ENCODE measurements around the gene NELL2.

The NELL2 gene

DNA sequence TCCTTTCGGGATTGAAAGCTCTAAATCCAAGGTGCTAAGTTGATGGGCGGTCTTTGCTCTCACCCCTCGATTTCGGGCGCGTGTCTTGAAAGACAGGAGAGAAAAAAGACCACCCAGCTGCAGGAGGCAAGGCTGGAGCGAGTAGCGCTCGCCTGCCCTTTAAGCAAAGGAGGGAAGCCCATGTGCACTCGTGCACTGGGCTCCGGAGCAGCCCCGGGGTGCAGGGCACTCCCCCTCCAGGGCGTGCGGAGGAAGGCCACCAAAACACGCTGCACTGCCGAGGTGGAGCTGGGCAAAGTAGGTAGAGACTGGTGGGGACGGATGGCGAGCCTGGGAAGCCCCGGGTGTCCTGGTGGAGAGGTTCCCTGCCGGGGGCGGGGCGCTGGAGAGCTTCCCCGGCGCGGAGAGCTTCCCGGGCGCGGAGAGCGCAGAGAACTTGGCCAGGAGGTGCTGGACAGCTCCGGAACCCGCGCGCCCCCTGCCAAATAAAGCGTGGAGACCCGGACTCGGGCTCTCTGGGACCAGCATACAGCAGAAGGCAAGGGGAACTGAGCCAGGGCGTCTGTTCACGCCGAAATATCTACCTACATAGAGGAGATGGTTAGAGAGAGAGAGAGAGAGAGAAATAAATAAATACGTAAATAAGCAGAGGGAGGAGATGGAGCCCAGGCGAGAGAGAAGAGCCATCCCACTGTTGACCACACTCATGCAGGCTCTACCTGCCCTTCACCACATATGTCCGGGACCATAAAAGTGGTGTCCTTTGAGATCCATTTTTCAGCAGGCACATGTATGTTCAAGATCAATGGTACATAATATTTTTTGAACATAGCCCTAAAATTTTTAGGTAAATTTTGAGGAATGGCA, 662 bp upstream of the NELL2 start:
- DNase-seq, result peak in 2 of 3 donors; percentile 17 to 24
- H3K27me3 ChIP-seq (replicated peaks; ENCODE audit: control insufficient read depth, insufficient read depth, low read length, poor library complexity, severe bottlenecking), result no peaks in the 10 kb centered on the region

DNA sequence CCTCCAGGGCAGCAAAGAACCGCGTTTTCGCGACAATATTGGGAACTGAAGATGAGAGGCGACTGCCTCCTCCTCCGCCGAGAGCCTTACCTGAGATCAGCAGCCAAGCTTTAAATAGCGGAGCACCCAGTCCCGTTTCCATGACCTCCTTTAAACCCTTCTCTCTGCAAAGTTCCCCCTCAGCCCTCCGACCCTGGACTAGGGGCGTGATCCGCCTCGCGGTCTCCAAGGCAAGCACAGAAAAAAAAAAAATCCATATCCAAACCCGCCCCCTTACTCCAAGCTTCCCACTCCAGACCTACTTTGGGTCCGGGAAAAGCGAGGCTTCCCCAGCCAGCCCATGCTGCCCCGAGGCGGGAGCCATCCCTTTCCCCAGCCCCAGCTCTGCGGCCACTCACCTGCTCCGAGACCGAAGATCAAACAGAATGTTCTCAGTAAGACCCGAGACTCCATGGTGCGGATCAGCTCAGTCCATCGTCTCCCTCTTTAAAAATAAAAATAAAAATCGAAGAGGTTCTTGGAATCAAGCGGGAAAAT, 630 bp downstream of the NELL2 start:
- H3K36me3 ChIP-seq (ENCODE audit: control insufficient read depth, insufficient read depth, low read length), result no peaks in the 10 kb centered on the region
- H3K4me1 ChIP-seq (ENCODE audit: control insufficient read depth, insufficient read depth, low read length, poor library complexity, severe bottlenecking), result peaks cover 5% of the 10 kb centered on the region
- no peaks in the 10 kb centered on the region for H3K27me3 ChIP-seq (replicated peaks; ENCODE audit: control insufficient read depth, insufficient read depth, low read length, poor library complexity, severe bottlenecking)
- DNase-seq, result no peak
- H3K27ac ChIP-seq (ENCODE audit: insufficient read depth, low read length, poor library complexity, severe bottlenecking), result peak overlapping the region; percentile 60
- H3K9me3 ChIP-seq (ENCODE audit: control insufficient read depth, low read length), result no peaks in the 10 kb centered on the region
- peak overlapping the region; percentile 79 for H3K4me3 ChIP-seq (ENCODE audit: insufficient read depth, low read depth, low read length, poor library complexity, severe bottlenecking)

More for the DNA sequence above, 662 bp upstream of the NELL2 start:
- H3K9me3 ChIP-seq (ENCODE audit: control insufficient read depth, low read length), result peaks cover 11% of the 10 kb centered on the region
- H3K27ac ChIP-seq (ENCODE audit: insufficient read depth, low read length, poor library complexity, severe bottlenecking), result no peak overlapping the region
- H3K4me1 ChIP-seq (ENCODE audit: control insufficient read depth, insufficient read depth, low read length, poor library complexity, severe bottlenecking), result peaks cover 5% of the 10 kb centered on the region
- peak overlapping the region; percentile 79 for H3K4me3 ChIP-seq (ENCODE audit: insufficient read depth, low read depth, low read length, poor library complexity, severe bottlenecking)
- H3K36me3 ChIP-seq (ENCODE audit: control insufficient read depth, insufficient read depth, low read length), result no peaks in the 10 kb centered on the region

DNA sequence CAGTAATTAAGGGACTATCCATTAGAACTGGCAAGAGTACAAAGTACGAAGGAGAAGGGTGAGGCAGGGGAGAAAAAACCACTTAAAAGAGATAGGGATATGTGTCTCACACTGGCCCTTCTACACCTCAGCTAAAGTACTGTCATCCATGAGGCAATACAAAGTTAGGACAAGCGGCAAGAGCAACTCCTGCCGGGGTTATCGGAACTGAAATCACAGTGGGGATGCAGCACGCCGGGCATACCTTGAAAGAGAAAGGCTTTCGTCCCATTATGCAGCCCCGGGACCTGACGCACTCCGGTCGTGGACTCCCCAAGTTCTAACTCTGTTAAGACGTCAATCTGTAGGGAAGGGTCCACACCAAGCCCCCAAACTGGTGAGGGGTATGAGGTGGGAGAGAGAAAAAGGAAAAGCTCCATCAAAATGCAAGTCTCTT, 1.1 kb downstream of the NELL2 start:
- peak overlapping the region; percentile 60 for H3K27ac ChIP-seq (ENCODE audit: insufficient read depth, low read length, poor library complexity, severe bottlenecking)
- no peaks in the 10 kb centered on the region for H3K27me3 ChIP-seq (replicated peaks; ENCODE audit: control insufficient read depth, insufficient read depth, low read length, poor library complexity, severe bottlenecking)
- H3K4me3 ChIP-seq (ENCODE audit: insufficient read depth, low read depth, low read length, poor library complexity, severe bottlenecking), result peak overlapping the region; percentile 79

DNA sequence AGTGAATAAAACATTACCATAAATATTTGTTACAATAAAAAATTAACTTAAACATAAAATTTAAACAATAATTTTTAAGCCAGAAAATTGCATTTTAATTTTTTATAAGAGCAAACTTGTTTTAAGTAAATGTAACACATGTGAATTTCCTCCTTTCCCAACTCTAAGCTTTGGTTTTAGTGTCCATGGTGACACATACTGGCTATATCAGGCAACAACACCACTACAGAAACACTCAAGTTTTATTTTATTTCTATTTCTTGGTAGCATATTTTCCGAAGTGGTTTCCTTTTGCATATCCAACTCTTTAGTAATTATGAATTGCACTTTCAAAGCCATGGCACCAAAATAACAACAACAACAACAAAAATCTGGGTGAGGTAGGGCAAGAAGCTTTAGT, 2.2 kb downstream of the NELL2 start:
- no peaks in the 10 kb centered on the region for H3K9me3 ChIP-seq (ENCODE audit: control insufficient read depth, low read length)
- H3K27me3 ChIP-seq (replicated peaks; ENCODE audit: control insufficient read depth, insufficient read depth, low read length, poor library complexity, severe bottlenecking), result no peaks in the 10 kb centered on the region
- H3K4me1 ChIP-seq (ENCODE audit: control insufficient read depth, insufficient read depth, low read length, poor library complexity, severe bottlenecking), result peaks cover 5% of the 10 kb centered on the region
- H3K4me3 ChIP-seq (ENCODE audit: insufficient read depth, low read depth, low read length, poor library complexity, severe bottlenecking), result peak overlapping the region; percentile 79
- no peak for DNase-seq
- no peaks in the 10 kb centered on the region for H3K36me3 ChIP-seq (ENCODE audit: control insufficient read depth, insufficient read depth, low read length)
- H3K27ac ChIP-seq (ENCODE audit: insufficient read depth, low read length, poor library complexity, severe bottlenecking), result peak overlapping the region; percentile 20

More for the DNA sequence above, 1.1 kb downstream of the NELL2 start:
- no peaks in the 10 kb centered on the region for H3K36me3 ChIP-seq (ENCODE audit: control insufficient read depth, insufficient read depth, low read length)
- H3K9me3 ChIP-seq (ENCODE audit: control insufficient read depth, low read length), result no peaks in the 10 kb centered on the region
- DNase-seq, result peak in 1 of 3 donors; percentile 6
- H3K4me1 ChIP-seq (ENCODE audit: control insufficient read depth, insufficient read depth, low read length, poor library complexity, severe bottlenecking), result peaks cover 5% of the 10 kb centered on the region

DNA sequence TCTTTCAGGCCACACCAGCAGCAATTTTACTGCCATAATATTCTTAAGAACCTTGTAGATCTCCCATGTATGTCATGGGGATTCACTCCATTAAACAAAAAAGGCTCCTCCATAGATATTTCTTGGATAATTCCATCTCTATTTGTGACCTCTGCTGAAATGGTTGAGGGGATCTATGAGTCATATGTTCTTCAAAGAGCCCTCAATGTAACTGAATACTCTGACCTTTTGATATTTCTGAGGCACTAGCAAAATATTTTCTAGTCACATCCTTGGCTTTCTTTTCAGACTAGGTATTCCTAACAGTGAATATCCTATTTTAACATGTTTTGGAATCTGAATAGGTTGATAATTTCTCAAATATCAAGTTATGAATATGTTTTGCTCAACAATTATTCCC, 6.6 kb downstream of the NELL2 start:
- Histone ChIP-seq H3K4me3 (ENCODE audit: insufficient read depth, low read depth, low read length, poor library complexity, severe bottlenecking) (no peak overlapping the region), H3K36me3 (ENCODE audit: control insufficient read depth, insufficient read depth, low read length) (no peaks in the 10 kb centered on the region), H3K9me3 (ENCODE audit: control insufficient read depth, low read length) (peaks cover 3% of the 10 kb centered on the region), H3K27me3 (replicated peaks; ENCODE audit: control insufficient read depth, insufficient read depth, low read length, poor library complexity, severe bottlenecking) (no peaks in the 10 kb centered on the region), H3K27ac (ENCODE audit: insufficient read depth, low read length, poor library complexity, severe bottlenecking) (no peak overlapping the region), H3K4me1 (ENCODE audit: control insufficient read depth, insufficient read depth, low read length, poor library complexity, severe bottlenecking) (no peaks in the 10 kb centered on the region)
- no peak for DNase-seq

DNA sequence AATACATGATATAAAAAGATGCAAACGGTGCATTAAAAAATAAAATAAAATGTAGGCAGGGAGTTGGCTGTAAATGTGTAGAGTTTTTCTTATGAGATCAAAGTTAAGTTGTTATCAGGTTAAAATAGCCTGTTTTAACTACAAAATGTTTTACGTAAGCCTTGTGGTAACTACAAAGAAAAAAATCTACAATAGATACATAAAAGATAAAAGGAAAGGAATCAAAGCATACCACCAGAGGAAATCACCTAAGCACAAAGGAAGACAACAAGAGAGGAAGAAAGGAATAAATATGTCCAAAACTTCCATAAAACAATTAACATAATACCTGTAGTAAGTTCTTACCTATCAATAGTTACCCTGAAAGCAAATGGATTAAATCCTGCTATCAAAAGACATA, 12.2 kb downstream of the NELL2 start:
- H3K27ac ChIP-seq (ENCODE audit: insufficient read depth, low read length, poor library complexity, severe bottlenecking), result peak overlapping the region; percentile 25
- H3K9me3 ChIP-seq (ENCODE audit: control insufficient read depth, low read length), result peaks cover 3% of the 10 kb centered on the region
- no peak for DNase-seq
- no peak overlapping the region for H3K4me3 ChIP-seq (ENCODE audit: insufficient read depth, low read depth, low read length, poor library complexity, severe bottlenecking)
- no peaks in the 10 kb centered on the region for H3K27me3 ChIP-seq (replicated peaks; ENCODE audit: control insufficient read depth, insufficient read depth, low read length, poor library complexity, severe bottlenecking)
- no peaks in the 10 kb centered on the region for H3K36me3 ChIP-seq (ENCODE audit: control insufficient read depth, insufficient read depth, low read length)
- no peaks in the 10 kb centered on the region for H3K4me1 ChIP-seq (ENCODE audit: control insufficient read depth, insufficient read depth, low read length, poor library complexity, severe bottlenecking)

DNA sequence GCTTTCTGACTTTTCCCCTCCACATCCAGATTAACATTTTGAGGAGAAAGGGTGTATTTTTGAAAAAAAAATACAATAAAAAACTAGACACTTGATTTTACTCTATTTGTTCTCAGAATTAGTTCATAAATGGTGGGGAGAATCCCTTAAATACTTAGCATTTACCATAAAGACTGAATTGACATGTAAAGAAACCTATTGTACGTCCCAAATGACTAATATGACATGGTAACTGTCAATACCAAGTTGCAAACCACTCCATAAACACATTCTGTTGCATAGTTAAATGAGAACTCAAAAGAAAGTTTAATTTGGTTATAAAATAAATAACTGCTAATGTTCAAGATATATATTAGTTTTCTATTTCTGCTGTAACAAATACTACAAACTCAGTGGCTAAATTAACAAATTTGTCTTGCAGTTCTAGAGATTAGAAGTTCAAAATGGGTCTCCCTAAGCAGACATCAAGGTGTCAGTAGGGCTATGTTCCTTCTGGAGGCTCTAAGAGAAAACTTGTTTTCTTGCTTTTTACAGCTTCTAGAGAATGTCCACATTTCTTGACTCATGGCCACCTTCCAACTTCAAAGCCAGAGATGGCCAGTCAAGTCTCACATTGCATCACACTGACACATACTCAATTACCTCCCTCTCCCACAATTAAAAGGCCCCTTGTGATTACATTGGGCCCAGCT, 16.0 kb downstream of the NELL2 start:
- no peak overlapping the region for H3K27ac ChIP-seq (ENCODE audit: insufficient read depth, low read length, poor library complexity, severe bottlenecking)
- no peaks in the 10 kb centered on the region for H3K4me1 ChIP-seq (ENCODE audit: control insufficient read depth, insufficient read depth, low read length, poor library complexity, severe bottlenecking)
- H3K27me3 ChIP-seq (replicated peaks; ENCODE audit: control insufficient read depth, insufficient read depth, low read length, poor library complexity, severe bottlenecking), result no peaks in the 10 kb centered on the region
- H3K4me3 ChIP-seq (ENCODE audit: insufficient read depth, low read depth, low read length, poor library complexity, severe bottlenecking), result no peak overlapping the region
- no peak for DNase-seq
- no peaks in the 10 kb centered on the region for H3K36me3 ChIP-seq (ENCODE audit: control insufficient read depth, insufficient read depth, low read length)
- H3K9me3 ChIP-seq (ENCODE audit: control insufficient read depth, low read length), result no peaks in the 10 kb centered on the region

DNA sequence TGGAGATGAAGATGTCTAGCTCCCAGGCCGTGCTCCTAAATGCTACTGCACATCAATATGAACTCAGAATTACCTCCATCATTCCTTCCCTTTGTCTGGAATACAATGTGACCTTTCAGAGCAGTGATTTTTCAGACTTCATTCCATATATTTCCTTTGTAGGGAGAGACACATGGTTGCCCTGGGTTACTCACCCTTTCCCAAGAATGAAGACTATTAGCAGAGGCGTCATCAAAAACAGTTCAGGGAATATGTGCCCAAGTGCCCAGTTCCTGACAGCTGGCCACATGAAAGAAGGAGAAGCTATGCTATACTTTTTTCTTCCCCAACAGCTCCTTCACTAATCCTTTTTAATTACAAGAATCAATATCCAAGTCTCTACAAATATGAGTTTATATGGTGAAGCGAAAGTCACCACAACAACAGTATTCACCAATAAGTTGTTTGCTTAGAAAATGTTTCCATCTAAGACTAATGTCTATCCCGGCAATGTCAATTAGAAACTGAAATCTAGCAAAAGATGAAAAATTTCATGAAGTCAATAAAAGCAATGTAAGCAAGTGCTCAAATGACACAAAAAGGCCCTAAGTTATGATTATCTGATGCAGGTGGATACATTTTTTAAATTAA, 17.8 kb downstream of the NELL2 start:
- H3K36me3 ChIP-seq (ENCODE audit: control insufficient read depth, insufficient read depth, low read length), result no peaks in the 10 kb centered on the region
- no peak for DNase-seq
- no peaks in the 10 kb centered on the region for H3K27me3 ChIP-seq (replicated peaks; ENCODE audit: control insufficient read depth, insufficient read depth, low read length, poor library complexity, severe bottlenecking)
- no peak overlapping the region for H3K4me3 ChIP-seq (ENCODE audit: insufficient read depth, low read depth, low read length, poor library complexity, severe bottlenecking)
- H3K4me1 ChIP-seq (ENCODE audit: control insufficient read depth, insufficient read depth, low read length, poor library complexity, severe bottlenecking), result no peaks in the 10 kb centered on the region
- no peak overlapping the region for H3K27ac ChIP-seq (ENCODE audit: insufficient read depth, low read length, poor library complexity, severe bottlenecking)
- H3K9me3 ChIP-seq (ENCODE audit: control insufficient read depth, low read length), result no peaks in the 10 kb centered on the region

DNA sequence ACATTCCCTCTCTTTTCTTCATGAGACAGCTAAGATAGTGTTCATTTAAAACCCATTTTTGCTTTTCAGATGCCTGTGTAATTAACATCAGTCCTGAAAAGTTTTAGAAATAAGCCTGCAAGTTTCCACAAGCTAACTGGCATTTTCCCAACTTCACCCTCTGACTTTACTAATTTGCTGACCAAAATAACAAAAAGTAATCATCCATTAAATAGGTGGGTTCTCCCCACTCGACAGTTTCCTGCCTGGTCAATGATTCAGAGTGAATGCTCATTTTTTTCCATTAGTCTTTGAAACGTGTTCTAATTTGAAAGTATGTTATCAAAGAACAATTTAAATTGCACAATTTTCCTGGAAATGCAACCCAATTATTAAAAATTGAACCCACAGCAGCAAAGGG, 23.6 kb downstream of the NELL2 start:
- DNase-seq, result no peak
- H3K36me3 ChIP-seq (ENCODE audit: control insufficient read depth, insufficient read depth, low read length), result no peaks in the 10 kb centered on the region
- no peak overlapping the region for H3K27ac ChIP-seq (ENCODE audit: insufficient read depth, low read length, poor library complexity, severe bottlenecking)
- H3K4me3 ChIP-seq (ENCODE audit: insufficient read depth, low read depth, low read length, poor library complexity, severe bottlenecking), result no peak overlapping the region
- H3K9me3 ChIP-seq (ENCODE audit: control insufficient read depth, low read length), result no peaks in the 10 kb centered on the region
- H3K4me1 ChIP-seq (ENCODE audit: control insufficient read depth, insufficient read depth, low read length, poor library complexity, severe bottlenecking), result peaks cover 10% of the 10 kb centered on the region
- no peaks in the 10 kb centered on the region for H3K27me3 ChIP-seq (replicated peaks; ENCODE audit: control insufficient read depth, insufficient read depth, low read length, poor library complexity, severe bottlenecking)
